ENCODE data around the gene SLC16A10. TPM values are rescaled to one million over a fixed set of nuclear protein-coding genes. Genes with fewer than 3 reads are reported as not detected.

The SLC16A10 gene
- polyA plus RNA-seq, 3 donors = 0.05 to 0.15 TPM; not detected in 1

DNA sequence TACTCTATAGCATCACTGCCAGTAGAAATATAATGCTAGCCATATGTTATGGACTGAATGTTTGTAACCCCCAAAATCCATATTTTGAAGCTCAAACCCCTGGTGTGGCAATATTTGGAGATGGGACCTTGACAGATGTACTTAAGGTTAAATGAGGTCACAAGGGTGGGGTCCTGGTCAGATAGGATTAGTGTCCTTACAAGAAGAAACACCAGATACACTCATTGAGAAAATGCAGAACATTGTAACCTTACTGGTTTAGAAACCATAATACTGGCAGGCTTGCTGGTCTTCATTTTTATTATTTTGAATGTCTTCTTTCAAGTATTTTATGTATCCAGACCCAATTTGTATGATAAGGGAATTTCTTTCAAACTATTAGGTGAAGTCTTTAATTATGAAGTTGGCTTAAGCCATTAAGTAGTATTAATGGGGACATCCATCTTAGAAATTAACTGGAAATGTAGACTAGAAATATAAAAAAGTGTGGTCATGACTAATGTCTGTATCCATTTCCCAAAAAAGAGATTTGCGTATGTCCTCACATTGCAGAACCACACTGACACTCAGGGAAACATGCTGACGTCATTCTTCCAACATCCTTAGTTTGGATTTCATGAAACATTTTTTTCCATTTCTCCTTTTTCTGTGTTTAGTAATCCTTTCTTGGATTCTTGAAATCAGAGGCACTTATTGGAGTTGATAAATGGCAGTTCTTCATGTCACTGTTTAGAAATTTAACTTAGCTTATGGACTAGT is 32.4 kb downstream of the SLC16A10 start:
- WGBS (ENCODE audit: insufficient coverage) = no CpG with 5 or more reads among the region's 2 CpGs
- Mint-ChIP-seq H3K4me3 (no peak overlapping the region), H3K27ac (peak overlapping the region; percentile 23 to 92 (median 80)), H3K36me3 (no peaks in the 10 kb centered on the region), H3K4me1 (peaks cover 9% of the 10 kb centered on the region), H3K9me3 (peaks cover 0 to 11% (median 5%) of the 10 kb centered on the region in 7 donors), H3K27me3 (ENCODE audit: low read depth in 3 of 3) (peaks cover 0 to 3% (median 1%) of the 10 kb centered on the region in 3 donors)
- DNase-seq = peak; percentile 72 to 89 (median 87)
- Histone ChIP-seq H3K27me3 (ENCODE audit: control insufficient read depth in 2 of 2, insufficient read depth in 2 of 2, low read length in 2 of 2) (no peaks in the 10 kb centered on the region), H3K4me1 (ENCODE audit: control insufficient read depth in 1 of 2, insufficient read depth in 2 of 2, low read length in 2 of 2) (no peaks in the 10 kb centered on the region), H3K4me3 (replicated peaks in 1 of 3; ENCODE audit: low read depth in 2 of 3, low read length in 3 of 3) (no peak overlapping the region), H3K4me2 (replicated peaks; ENCODE audit: extremely low read depth, low read length, poor library complexity, severe bottlenecking) (no peak overlapping the region), H4K20me1 (ENCODE audit: insufficient read depth, low read length) (no peaks in the 10 kb centered on the region), H2AFZ (ENCODE audit: insufficient read depth, low read depth, low read length, poor library complexity, severe bottlenecking) (no peak overlapping the region), H3K27ac (ENCODE audit: low read depth in 1 of 2, low read length in 2 of 2) (no peak overlapping the region), H3K36me3 (replicated peaks in 1 of 2; ENCODE audit: control insufficient read depth in 1 of 2, insufficient read depth in 2 of 2, low read length in 2 of 2) (no peaks in the 10 kb centered on the region), H3K9me3 (replicated peaks in 1 of 2; ENCODE audit: control insufficient read depth in 1 of 2, insufficient read depth in 1 of 2, low read length in 2 of 2) (no peaks in the 10 kb centered on the region), H3K79me2 (ENCODE audit: insufficient read depth, low read length) (no peaks in the 10 kb centered on the region), H3K9ac (ENCODE audit: insufficient read depth, low read length, poor library complexity, severe bottlenecking) (no peak overlapping the region)
- intact Hi-C loops (cut with micrococcal nuclease) = loop anchor here in 1 of 2 donors (5.0 kb wide), 1 partner anchor 118 kb away; no protein-coding TSS in a partner anchor
- TF ChIP-seq, protein P1, sequence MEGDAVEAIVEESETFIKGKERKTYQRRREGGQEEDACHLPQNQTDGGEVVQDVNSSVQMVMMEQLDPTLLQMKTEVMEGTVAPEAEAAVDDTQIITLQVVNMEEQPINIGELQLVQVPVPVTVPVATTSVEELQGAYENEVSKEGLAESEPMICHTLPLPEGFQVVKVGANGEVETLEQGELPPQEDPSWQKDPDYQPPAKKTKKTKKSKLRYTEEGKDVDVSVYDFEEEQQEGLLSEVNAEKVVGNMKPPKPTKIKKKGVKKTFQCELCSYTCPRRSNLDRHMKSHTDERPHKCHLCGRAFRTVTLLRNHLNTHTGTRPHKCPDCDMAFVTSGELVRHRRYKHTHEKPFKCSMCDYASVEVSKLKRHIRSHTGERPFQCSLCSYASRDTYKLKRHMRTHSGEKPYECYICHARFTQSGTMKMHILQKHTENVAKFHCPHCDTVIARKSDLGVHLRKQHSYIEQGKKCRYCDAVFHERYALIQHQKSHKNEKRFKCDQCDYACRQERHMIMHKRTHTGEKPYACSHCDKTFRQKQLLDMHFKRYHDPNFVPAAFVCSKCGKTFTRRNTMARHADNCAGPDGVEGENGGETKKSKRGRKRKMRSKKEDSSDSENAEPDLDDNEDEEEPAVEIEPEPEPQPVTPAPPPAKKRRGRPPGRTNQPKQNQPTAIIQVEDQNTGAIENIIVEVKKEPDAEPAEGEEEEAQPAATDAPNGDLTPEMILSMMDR (IDR thresholded peaks at IDR 0.05) = no peak

GRCh38 chr6:111121789-111122350 is 34.6 kb downstream of the SLC16A10 start:
- WGBS (ENCODE audit: insufficient coverage) = 100% methylated on average over 1 of the region's 4 CpGs
- no peak overlapping the region for H3K9ac ChIP-seq (ENCODE audit: insufficient read depth, low read length, poor library complexity, severe bottlenecking)
- no peaks in the 10 kb centered on the region for H3K9me3 ChIP-seq (replicated peaks in 1 of 2; ENCODE audit: control insufficient read depth in 1 of 2, insufficient read depth in 1 of 2, low read length in 2 of 2)
- H2AFZ ChIP-seq (ENCODE audit: insufficient read depth, low read depth, low read length, poor library complexity, severe bottlenecking) = no peak overlapping the region
- H3K27me3 ChIP-seq (ENCODE audit: control insufficient read depth in 2 of 2, insufficient read depth in 2 of 2, low read length in 2 of 2) = no peaks in the 10 kb centered on the region
- H3K4me1 ChIP-seq (ENCODE audit: control insufficient read depth in 1 of 2, insufficient read depth in 2 of 2, low read length in 2 of 2) = no peaks in the 10 kb centered on the region
- no peaks in the 10 kb centered on the region for H3K79me2 ChIP-seq (ENCODE audit: insufficient read depth, low read length)
- Mint-ChIP-seq H3K9me3 (peaks cover 0 to 10% (median 5%) of the 10 kb centered on the region in 7 donors), H3K4me3 (no peak overlapping the region), H3K4me1 (peaks cover 9% of the 10 kb centered on the region), H3K27ac (peak overlapping the region in 3 of 7 donors; percentile 71 to 84 (median 76)), H3K36me3 (no peaks in the 10 kb centered on the region), H3K27me3 (ENCODE audit: low read depth in 3 of 3) (peaks cover 0 to 3% (median 1%) of the 10 kb centered on the region in 3 donors)
- no peak for DNase-seq
- intact Hi-C loops (cut with micrococcal nuclease) = no loop called here
- H4K20me1 ChIP-seq (ENCODE audit: insufficient read depth, low read length) = no peaks in the 10 kb centered on the region
- no peak overlapping the region for H3K27ac ChIP-seq (ENCODE audit: low read depth in 1 of 2, low read length in 2 of 2)
- no peak overlapping the region for H3K4me3 ChIP-seq (replicated peaks in 1 of 3; ENCODE audit: low read depth in 2 of 3, low read length in 3 of 3)
- no peak overlapping the region for H3K4me2 ChIP-seq (replicated peaks; ENCODE audit: extremely low read depth, low read length, poor library complexity, severe bottlenecking)
- no peaks in the 10 kb centered on the region for H3K36me3 ChIP-seq (replicated peaks in 1 of 2; ENCODE audit: control insufficient read depth in 1 of 2, insufficient read depth in 2 of 2, low read length in 2 of 2)
- TF ChIP-seq, protein P1 (IDR thresholded peaks at IDR 0.05) = no peak

Measured in CD14-positive monocyte (primary cell).